Stimulated activated CD4-positive, alpha-beta T cell treated with anti-CD3 and anti-CD28 coated beads, Interleukin-15, amount 100 ng/mL, for 1 hour (primary cell): ENCODE data around the gene ANAPC2.

ENCODE experiments used
- DNase-seq, 2 donors: peaks; one replicate each; pipeline ENCODE4 v3.0.0-alpha.2; 2020; ENCODE audit warnings: low read depth in 1 of 2, low spot score in 1 of 2

ANAPC2 gene

DNA sequence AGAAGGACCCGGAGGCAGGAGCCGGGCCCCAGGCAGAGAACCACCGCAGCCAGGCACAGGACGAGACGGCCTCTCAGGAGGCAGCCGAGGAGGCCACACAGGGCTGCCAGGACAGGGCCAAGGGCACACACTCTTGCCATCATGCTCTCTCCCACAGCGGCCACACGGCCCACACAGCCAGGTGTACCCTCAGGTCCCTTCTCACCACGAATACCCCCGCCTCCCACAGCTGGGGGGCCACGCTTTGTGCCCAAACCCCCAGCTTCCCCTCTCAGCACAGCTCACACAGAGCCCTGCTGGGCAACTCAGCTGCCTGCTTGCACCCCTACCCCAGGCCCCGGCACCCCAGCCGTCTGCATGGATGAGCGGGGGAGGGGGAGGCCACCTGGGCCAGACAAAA, 5.4 kb upstream of the ANAPC2 start:
- DNase-seq = no peak

DNA sequence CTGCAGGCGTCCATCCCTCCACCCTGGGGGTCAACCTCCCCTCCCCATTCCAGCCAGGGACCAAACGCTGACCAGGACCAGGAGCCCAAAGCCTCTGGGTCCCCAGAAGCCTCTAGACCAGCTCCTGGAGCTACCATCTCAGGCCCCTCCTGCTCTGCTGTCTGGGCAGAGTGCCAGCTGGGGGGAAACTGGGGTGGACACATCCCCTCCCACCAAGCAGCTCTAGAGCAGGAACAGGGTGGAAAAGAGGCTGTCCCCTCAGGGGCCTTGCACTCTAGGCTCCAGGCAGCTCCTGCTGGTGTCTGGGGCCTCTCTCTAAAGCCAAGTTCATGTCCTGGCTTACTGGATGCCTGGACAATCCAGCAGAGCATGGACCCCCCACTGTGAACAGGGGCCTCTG, 4.5 kb upstream of the ANAPC2 start:
- no peak for DNase-seq

DNA sequence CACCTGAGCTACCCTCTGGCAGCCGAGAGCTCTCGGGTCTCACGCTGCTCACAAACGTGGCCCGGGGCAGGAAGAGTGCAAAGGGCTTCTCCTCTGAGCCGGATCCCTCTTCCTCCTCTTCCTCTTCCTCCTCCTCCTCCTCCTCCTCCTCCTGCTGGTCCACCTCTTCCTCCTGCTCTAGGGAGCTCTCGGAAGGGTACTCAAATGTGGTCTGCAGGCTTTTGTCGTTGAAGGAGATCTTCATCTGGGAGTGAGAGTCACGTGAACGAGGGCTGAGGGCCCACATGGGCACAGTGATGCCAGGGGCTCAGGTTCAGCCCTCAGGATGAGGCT, 4.1 kb upstream of the ANAPC2 start:
- DNase-seq = no peak

DNA sequence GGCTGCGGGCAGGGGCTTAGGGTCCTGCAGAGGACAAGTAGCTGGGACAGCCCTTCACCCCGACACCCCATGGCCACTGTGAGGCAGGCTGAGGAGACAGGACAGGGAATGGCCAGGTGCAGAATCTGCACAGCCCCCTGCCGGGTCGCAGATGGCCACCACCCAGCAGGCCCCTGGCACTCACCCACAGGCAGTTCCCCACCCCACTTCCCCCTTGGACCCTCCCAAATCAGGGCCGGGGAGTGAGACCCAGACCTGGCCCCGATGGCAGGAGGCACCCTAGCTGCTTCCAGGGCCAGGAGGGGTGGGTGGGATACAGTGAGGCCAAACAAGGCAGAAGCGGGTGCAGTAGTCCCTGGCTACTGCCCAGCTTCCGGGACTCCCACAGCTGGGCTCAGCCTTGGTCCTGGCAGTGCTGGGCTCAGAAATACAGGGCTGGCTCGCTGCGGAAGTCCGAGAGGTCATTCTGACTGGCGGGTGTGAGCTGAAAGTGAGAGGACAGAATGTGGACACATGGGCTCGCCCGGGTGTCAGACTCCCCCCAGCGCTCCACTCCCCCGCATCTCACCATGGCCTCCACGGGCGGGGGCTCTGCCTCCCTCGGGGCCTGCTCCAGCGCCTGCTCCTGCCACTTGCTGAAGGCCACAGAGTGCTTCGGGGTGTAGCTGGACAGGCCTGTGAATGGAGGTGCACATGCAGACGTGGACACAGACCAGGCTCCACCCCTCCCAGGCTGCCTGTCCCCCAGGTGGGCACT, 3.5 kb upstream of the ANAPC2 start:
- no peak for DNase-seq

DNA sequence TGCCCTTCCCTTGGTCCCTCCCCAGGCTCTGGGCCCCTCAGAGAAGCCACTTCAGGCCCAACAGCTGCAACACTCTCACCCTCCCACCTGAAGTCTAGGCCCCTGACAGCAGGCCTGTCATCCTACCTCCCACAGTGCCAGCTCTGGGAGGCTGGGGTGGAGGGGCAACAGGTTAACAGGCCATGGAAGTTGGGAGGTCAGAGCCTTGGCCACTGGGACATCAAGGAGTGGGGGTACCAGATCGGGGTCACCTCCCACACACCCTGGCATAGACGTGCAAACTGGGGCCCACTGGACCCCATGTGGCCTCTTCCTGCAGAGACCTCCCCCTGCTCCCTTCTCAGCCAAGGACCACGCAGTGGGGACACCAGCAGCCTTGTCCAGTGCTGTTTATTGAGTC, 2.9 kb upstream of the ANAPC2 start:
- DNase-seq = no peak

DNA sequence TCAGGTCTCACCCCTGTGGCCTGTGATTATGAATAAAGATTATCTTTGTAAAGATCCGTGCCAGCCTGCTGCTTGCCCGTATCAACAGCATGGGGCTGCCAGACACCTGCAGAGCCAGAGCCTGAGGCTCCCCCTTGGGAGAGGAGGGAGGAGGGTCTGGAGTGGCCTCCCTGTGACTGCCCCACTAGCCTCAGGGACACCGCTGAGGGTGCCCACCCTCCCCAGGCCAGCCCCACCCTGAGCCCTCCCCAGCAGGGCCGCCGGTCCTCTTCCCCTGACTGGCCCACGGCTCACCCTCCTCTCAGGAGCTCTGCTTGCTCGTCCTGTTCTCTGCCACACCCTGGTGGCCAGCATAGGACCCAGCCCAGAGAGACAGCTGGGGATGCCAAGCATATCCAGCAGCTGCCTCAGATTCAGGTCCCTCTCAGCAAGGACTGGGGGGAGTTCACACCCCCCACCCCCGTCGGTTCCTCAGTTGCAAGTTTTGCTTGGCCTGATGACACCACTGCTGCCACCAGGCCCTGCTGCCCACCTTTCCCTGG, 2.0 kb upstream of the ANAPC2 start:
- DNase-seq = no peak

DNA sequence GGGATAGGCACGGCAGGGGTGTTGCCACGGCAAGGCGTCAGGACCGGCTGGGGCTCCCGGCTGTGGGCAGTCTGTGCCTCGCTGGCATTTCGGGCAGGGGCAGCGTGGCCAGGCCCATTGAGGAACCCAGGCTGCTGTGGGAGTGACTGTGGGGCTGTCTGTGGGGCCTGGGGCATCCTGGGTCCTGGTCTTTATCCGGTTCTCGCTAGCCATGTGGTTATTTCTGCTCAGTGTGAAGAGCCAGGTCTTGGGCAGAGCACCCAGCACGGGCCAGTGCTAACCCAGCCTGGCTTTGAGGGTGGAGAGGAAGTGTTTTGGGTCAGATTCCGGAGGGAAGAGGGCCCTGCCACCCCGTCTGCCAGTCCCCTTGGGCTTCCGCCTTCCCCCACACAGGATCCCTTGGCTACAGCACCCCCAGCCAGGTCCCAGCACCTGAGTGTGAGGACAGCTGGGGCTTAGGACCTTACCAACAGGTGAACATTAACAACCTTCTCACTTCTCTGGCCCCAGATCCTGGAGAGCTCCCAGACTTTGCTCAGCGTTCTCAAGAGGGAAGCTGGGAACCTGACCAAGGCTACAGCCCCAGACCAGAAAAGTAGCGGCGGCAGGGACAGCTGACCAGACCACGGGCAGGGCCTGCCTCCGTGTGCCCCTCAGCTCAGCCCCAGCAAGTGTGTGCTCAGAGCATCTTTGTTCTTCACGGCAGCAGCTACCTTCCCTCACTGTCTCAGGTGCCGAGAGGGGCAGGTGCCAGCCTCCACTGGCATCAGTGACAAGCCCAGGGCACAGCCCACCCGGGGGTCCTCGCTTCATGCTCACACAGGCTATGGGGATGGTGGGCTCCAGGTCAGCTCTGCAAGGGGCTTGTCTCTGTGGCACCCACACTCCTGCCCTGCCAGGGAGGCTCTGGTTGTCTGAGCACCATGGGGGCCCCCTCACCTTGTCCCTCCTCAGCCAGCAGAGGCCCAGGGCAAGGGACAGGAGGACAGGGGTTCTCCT, 1.2 kb upstream of the ANAPC2 start:
- DNase-seq = no peak

DNA sequence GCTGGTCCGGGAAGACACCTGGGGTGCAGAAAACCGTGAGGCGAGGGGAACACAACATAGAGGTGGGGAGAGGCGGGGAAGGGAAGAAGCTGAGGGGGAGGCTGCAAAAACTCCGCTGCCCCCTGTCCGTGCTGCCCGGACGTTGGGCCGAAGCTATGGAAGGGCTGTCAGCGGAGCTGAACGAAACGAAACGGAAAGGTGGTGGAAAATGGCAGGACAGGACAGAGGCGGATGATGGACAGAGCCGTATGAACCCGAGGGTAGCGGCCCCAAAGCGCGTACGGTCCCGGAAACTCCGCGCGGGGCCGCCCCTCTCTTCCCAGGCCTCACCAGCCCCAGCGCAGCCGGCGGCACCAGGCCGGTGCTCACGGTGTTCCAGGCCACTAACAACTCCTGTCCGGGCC, 272 bp downstream of the ANAPC2 start:
- DNase-seq = no peak

DNA sequence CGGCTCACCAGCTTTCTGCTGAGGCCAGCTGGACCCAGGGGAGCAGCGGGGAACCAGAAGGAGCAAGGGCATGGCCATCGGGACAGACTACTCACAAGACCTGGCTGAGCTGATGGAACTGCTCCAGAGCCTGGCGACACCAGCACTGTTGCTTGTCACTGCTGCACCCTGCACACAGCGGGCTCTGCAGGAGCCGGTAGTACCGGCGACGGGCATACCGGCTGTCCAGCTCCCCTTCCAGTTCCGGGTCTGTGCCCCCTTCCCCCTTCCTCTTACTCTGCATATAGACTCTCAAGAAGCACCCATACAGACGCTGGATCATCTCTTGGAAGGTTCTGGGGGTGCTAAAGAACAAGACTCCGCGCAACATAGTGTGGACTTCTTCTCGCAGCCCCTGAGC, 974 bp downstream of the ANAPC2 start:
- no peak for DNase-seq

DNA sequence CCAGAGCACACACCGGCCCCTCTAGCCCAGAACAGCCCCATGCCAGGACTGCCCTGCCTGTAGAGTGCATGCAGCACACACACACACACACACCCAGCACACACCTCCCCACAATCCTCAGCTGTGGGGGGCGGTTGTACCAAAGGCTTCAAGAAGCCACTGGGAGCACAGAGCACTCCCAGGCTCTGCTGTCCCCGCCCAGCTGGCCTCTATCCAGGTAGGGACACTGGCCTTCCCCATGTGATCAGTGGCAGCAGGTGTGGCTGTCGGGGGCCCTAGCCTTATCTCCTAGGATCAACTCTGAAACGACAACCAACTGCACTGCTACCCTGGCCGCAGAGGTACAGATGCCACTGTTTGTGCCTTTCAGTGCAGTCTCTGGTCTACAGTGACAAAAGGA, 2.0 kb downstream of the ANAPC2 start:
- DNase-seq = no peak

DNA sequence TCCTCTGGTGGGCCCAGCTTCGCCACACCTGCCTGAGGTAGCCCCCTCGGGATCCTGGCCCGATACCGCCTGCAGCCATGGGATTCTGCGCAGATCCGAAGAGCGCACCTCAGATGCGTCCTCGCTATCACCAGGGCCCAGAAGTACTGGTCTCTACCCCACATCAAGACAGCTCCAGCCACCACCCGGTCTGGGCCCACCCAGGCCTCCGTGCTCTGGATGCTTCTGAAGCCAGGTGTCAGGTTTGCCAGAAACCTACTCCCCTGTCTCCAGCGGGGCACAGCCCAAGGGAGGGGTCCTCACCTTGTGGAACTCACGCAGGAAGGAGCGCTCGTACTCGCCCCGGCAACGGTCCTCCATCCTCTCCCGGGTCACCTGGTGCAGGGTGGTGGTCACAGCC, 2.4 kb downstream of the ANAPC2 start:
- no peak for DNase-seq

DNA sequence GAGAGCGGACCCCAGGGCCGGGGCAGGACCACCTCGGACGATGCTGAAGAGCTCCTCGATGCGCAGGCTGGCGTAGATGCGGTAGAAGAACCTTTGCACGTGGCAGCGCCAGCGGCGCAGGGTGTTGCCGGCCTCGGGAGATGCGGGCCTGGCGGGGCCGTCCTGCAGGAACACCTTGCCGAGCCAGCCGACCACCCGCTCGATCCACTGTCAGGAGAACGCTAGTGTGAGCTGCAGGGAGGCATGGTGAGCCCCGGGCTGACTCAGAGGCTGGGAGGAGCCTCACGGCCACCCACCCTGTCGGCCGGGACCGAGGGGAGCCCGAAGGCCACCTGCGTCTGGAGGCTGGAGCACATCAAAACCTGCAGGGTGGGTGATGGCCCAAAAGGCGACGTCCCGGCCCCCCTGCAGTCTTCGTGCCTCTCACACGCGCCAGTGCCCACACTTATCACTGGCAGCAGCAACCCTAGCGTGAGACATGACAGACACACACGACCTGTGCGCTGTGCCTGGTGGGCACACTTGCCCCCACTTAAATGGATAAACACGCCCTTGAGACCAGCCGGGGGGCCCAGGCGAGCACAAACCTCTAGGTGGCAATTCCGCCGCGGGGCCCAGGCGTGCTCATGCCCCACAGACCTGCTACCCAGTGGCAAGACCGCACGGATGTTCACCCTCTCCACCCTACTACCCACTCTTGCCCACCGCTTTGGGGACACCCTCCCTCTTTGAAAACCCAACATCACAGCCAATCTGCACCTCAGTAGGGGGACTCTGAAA, 3.3 kb downstream of the ANAPC2 start:
- DNase-seq = no peak

DNA sequence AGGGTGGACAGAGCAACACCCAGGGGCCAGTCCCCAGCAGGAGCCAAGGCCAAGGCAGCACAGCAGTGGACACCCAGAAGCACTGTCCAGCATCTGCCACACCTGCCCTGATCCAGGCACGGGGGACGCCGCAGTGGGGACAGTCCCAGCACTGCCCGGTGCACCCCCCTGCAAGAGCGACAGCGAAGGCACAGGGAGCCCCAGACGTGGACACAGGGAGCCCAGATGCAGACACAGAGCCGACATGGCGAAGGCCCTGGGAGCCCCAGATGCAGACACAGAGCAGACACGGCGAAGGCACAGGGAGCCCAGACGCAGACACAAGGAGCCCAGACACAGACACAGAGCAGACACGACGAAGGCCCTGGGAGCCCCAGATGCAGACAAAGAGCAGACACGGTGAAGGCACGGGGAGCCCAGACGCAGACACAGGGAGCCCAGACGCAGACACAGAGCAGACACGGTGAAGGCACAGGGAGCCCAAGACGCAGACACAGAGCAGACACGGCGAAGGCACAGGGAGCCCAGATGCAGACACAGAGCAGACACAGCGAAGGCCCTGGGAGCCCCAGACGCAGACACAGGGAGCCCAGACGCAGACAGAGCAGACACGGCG, 4.3 kb downstream of the ANAPC2 start:
- no peak for DNase-seq

DNA sequence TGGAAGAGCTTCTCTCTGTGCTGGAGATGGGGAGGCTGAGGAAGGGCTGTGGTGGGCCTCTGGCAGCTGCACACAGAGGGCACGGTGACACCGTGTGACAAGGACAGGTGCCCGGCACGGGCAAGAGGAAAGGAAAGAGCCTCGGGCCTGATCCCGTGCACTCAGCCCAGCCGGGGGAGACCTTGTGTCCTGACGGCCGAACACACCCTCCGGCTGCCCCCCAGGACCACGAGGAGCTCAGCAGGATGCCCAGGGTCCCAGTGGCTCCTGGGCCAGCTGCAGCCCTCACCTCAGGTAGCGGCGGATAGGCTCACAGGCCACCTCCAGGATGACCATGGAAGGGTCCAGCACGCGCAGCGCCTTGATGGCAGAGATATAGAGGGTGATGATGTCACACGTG, 5.5 kb downstream of the ANAPC2 start:
- no peak for DNase-seq

DNA sequence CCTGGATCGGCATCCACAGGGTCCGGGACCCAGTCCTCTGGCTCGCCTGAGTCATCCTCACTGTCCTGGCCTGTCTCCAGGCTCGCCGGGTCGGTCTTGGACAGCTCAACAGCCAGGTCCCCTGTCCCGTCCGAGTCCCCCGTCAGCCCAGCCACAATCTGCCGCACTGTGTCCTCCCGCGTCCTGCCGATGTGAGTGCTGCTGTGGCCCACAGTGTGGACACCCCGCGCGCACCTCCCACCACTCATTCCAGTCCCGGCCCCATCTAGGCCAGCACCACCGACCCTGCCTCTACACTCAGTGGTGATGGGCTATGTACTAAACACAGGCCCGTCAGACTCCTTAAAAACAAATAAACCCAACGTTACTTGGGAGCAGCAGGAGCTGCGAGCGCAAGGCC, 6.7 kb downstream of the ANAPC2 start:
- no peak for DNase-seq

DNA sequence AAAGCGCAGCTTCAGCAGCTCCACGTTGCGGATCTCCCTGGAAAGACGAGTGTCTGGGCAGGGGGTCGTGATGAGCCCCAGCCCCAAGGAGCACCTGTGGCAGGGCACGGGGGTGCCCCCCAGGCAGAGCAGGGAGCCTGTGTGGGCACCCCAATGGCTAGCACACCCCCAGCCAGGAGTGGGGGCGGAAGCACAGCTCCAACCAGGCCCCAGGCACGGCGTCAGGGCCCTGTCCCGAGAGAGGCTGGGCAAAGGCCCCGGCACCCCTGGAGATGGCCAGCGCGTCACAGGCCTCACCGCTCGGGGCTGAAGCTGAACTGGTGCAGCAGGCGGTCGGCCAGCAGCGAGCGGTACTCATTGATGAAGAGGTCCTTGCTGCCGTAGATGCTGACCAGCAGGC, 7.9 kb downstream of the ANAPC2 start:
- no peak for DNase-seq

DNA sequence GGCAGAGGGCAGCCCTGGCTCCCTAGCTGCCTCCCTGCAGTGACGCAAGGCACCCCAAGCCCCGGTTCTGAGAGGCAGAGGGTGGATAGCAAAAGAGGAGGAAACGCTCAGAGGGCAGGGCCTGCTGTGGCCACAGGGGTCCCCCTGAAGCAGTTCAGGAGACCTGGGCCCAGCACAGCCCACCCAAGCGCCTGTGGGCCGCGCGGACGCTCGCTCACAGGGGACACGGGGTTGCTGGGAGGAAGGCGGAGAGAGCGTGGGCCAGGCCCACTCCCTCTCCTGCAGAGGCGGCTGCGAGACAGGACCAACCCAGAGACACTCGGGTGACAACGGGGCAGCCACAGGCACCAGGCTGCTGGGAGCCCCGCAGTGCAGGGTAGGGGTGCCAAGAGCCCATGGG, 8.6 kb downstream of the ANAPC2 start:
- DNase-seq = no peak

DNA sequence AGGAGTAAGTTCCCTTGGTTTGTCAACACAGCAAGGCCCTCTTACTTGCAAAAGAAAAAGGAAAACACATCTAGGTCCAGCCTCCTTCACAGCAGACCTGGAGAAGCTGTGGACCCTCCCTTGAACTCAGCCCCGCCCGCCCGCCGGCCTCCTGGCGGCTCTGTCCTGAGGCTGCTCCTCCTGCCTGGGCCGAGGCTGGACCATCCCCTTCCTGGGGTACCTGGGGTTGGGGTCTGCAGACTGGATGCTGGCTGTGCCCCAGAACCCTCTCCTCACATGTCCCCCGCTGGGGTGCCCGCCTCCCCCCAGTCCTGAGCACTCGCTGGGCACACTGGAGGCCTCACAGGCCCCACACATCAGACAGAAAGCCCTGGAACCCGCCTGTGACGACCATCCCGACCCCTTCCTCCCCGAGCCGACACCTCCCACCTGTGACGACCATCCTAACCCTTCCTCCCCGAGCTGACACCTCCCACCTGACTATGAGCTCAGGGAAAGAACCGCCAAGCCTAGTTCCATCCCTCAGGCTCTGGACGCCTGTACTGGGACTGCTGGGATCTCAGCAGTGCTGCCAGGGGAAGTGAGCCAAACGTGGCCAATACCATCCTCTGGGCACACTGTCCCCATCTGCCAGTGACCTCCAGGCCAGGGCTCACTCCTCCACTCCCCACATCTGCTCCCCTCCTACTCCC, 9.3 kb downstream of the ANAPC2 start:
- no peak for DNase-seq

DNA sequence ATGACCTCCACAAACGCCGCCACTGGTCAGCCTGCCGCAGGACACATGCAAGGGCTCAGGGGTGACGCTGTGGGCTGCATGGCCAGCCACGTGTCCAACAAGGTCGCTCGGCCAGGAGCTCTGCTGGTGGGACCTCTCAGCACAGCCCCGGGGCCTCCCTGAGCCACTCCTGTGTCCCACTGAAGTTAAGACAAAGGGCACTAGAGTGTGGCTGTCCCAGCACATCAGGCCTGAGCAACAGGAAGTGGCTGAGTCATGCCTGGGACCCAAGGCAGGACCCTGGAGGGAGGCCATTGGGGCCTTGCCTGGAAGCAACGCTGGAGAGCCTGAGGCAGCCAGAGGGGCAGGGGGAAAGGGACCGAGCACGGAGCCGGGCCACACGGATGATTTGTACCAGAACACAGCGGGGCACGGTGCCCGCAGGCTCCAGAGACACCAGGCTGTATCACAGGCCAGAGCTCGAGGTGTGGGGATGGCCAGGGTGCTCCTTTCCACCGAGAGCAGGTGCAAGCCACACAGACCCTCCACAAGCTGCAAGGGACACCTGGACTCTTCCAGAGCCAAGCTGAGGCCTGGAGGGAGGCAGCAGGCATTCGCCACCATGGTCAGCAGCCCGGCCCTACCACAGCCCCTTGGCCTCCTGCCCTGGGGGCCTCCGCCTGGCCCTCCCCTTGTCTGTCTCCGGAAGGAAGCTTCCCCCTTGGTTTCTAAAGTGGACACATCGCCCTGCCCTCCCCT, 10.0 kb downstream of the ANAPC2 start:
- DNase-seq = no peak
